Muscle layer of colon (tissue), 2 donors: ENCODE data around the gene GPC5.

Source experiments
- H3K27ac ChIP-seq: one replicate; pipeline ENCODE4 v1.7.0; 2013; ENCODE audit warnings: low read depth, mild to moderate bottlenecking, low read length, moderate library complexity
- H3K27me3 ChIP-seq, 2 donors: one replicate each; pipeline ENCODE4 v1.7.0; 2013; ENCODE audit warnings: low read length in 2 of 2, mild to moderate bottlenecking in 2 of 2; ENCODE audit not compliant: insufficient read depth in 2 of 2, control insufficient read depth in 1 of 2
- H3K36me3 ChIP-seq: one replicate; pipeline ENCODE4 v1.7.0; 2013; ENCODE audit warnings: mild to moderate bottlenecking, low read length; ENCODE audit not compliant: insufficient read depth
- H3K4me1 ChIP-seq: one replicate; pipeline ENCODE4 v1.7.0; 2013; ENCODE audit warnings: mild to moderate bottlenecking, low read length; ENCODE audit not compliant: insufficient read depth
- H3K4me3 ChIP-seq, 2 donors: one replicate each; pipeline ENCODE4 v1.7.0; 2013; ENCODE audit warnings: low read length in 2 of 2, low read depth in 1 of 2, mild to moderate bottlenecking in 1 of 2, moderate library complexity in 1 of 2
- H3K9ac ChIP-seq: one replicate; pipeline ENCODE4 v1.7.0; 2013; ENCODE audit warnings: low read length
- H3K9me3 ChIP-seq: one replicate; pipeline ENCODE4 v1.7.0; 2013; ENCODE audit warnings: mild to moderate bottlenecking, low read length
- donor health status: abdominal sarcoma.
- donor health status: Adenocarcinoma of cecum.

The GPC5 gene

DNA sequence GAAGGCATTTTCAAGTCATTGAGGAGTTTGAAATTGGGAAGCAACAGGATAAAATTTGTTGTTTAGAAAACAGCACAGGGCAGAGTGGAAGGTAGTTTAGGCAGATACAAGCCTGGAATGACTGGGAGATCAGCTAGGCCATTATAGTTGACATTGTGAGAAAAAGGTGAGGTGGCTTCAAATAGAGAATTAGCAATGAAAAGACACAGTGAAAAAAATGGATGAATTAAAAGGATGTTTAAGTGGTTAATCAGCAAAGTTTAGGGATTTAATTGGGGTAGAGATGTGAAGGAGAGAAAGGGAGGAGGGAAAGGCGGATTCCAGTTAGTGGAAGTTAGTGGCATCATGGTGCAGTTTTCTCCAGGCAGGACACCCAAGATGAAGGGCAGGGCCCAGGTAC, 1257.7 kb downstream of the GPC5 start:
- no peaks in the 10 kb centered on the region for H3K36me3 ChIP-seq
- H3K27ac ChIP-seq, result no peak overlapping the region
- no peak overlapping the region for H3K9ac ChIP-seq
- H3K27me3 ChIP-seq, result no peaks in the 10 kb centered on the region
- H3K4me3 ChIP-seq, result no peak overlapping the region
- no peaks in the 10 kb centered on the region for H3K9me3 ChIP-seq
- H3K4me1 ChIP-seq, result no peaks in the 10 kb centered on the region

DNA sequence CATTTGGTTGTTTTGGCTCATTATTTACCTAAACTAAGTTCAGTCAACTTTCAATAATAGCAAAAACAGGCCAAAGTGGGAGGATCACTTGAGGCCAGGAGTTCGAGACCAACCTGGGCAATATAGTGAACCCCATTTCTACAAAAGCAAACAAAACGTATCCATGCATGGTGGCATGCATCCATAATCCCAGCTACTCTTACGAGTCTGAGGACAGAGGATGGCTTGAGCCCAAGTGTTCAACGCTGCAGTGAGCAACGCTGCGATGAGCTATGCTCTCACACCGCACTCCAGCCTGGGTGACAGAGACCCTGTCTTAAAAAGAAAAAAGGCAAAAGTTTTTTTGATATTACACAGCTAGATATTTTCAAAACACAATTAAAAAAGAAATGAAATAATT, 1258.2 kb downstream of the GPC5 start:
- Histone ChIP-seq H3K4me1 (no peaks in the 10 kb centered on the region), H3K4me3 (no peak overlapping the region), H3K27ac (no peak overlapping the region), H3K9ac (no peak overlapping the region), H3K9me3 (no peaks in the 10 kb centered on the region), H3K27me3 (no peaks in the 10 kb centered on the region), H3K36me3 (no peaks in the 10 kb centered on the region)

GRCh38 chr13:92657565-92657964, 1259.1 kb downstream of the GPC5 start:
- Histone ChIP-seq H3K9ac (no peak overlapping the region), H3K4me3 (no peak overlapping the region), H3K4me1 (no peaks in the 10 kb centered on the region), H3K9me3 (no peaks in the 10 kb centered on the region), H3K36me3 (no peaks in the 10 kb centered on the region), H3K27me3 (no peaks in the 10 kb centered on the region), H3K27ac (no peak overlapping the region)

DNA sequence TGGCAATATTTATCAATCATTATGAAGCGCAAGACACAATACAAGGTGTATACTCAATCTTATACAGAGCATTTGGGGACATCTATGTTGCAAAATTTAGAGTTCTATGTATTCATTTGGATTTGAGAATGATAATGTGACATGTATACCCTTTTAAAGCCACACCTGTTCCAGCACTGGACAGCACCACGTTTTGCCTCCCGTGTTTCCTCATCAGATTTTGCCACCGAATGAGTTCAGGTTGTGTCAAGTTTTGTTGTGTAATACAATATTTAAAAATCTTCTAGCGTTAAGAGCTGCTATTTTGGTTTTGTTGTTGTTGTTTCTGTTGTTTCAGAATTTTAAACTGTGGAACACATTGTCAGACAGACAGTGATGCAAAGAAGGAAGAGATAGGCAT, 1259.9 kb downstream of the GPC5 start:
- Histone ChIP-seq H3K4me3 (no peak overlapping the region), H3K4me1 (no peaks in the 10 kb centered on the region), H3K36me3 (no peaks in the 10 kb centered on the region), H3K27me3 (no peaks in the 10 kb centered on the region), H3K27ac (no peak overlapping the region), H3K9me3 (no peaks in the 10 kb centered on the region), H3K9ac (no peak overlapping the region)

DNA sequence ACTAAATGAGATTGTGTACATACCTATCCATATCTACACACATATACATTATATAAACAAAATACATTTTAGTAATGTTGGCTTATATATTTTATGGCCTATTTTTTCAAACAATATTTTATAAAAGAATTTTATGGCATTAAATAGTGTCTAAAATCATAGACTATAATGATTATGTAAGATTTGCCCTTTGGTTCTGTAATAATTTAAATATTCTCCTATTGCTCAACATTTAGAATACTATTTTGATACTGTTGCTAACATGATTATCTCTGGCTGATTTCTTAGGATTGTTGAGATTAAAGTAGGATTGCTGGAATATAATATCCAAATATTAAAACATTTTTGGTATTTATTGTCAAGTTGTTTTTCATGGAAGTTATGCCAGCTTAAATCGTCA, 1263.0 kb downstream of the GPC5 start:
- Histone ChIP-seq H3K36me3 (no peaks in the 10 kb centered on the region), H3K27ac (no peak overlapping the region), H3K9ac (no peak overlapping the region), H3K9me3 (no peaks in the 10 kb centered on the region), H3K27me3 (no peaks in the 10 kb centered on the region), H3K4me1 (no peaks in the 10 kb centered on the region), H3K4me3 (no peak overlapping the region)

DNA sequence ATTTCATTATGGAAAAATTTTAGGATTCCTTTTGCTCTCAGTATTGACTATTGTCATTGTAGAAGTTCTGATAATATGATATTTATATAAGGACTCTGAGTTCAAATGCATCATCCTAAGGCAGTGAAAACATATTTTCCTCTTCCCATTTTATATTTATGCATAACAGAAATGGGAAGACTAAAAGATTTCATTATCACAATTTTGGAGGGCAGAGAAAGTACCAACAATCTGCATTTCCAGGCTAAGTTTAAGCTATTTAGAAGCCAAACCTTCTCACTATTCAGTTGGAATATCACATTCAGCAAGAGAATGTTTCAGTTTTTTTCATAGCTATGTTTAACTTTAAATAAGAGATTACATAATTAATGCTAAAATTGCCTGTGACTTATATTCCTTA, 1269.7 kb downstream of the GPC5 start:
- H3K27ac ChIP-seq, result no peak overlapping the region
- H3K4me1 ChIP-seq, result no peaks in the 10 kb centered on the region
- H3K36me3 ChIP-seq, result no peaks in the 10 kb centered on the region
- no peaks in the 10 kb centered on the region for H3K27me3 ChIP-seq
- no peak overlapping the region for H3K4me3 ChIP-seq
- H3K9me3 ChIP-seq, result no peaks in the 10 kb centered on the region
- H3K9ac ChIP-seq, result no peak overlapping the region

- H3K4me1 ChIP-seq, result no peaks in the 10 kb centered on the region
- H3K9me3 ChIP-seq, result no peaks in the 10 kb centered on the region
- H3K36me3 ChIP-seq, result no peaks in the 10 kb centered on the region
- no peak overlapping the region for H3K4me3 ChIP-seq
- H3K9ac ChIP-seq, result no peak overlapping the region
- H3K27ac ChIP-seq, result no peak overlapping the region
- no peaks in the 10 kb centered on the region for H3K27me3 ChIP-seq
These were observed 1271.7 kb downstream of the GPC5 start for GRCh38 chr13:92670096-92670495.

- no peaks in the 10 kb centered on the region for H3K4me1 ChIP-seq
- H3K36me3 ChIP-seq, result no peaks in the 10 kb centered on the region
These were observed 1273.4 kb downstream of the GPC5 start for GRCh38 chr13:92671821-92672220.

DNA sequence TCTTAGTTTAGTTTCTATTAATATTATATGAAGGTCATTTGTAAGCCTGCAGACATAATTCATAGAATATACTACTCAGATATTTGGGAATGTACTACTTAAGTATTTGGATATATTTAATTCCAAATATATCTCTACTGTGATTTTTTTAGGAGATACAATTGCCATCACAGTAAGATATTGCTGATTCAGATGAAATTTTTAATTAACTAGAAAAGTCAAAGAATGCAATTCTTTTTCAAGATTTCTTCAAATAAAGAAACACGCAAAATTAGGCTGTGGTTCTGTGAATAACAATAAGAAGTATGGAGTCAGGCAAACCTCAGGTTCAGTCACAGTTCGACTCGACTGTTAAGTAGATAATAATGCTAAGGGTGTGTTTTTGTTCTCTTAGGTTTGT, 1277.8 kb downstream of the GPC5 start:
- no peak overlapping the region for H3K9ac ChIP-seq
- no peak overlapping the region for H3K4me3 ChIP-seq
- H3K27ac ChIP-seq, result no peak overlapping the region
- H3K36me3 ChIP-seq, result no peaks in the 10 kb centered on the region
- no peaks in the 10 kb centered on the region for H3K27me3 ChIP-seq
- H3K4me1 ChIP-seq, result no peaks in the 10 kb centered on the region
- H3K9me3 ChIP-seq, result no peaks in the 10 kb centered on the region

More at GRCh38 chr13:92671821-92672220, 1273.4 kb downstream of the GPC5 start:
- no peak overlapping the region for H3K9ac ChIP-seq
- no peak overlapping the region for H3K27ac ChIP-seq
- H3K27me3 ChIP-seq, result no peaks in the 10 kb centered on the region
- H3K9me3 ChIP-seq, result no peaks in the 10 kb centered on the region
- H3K4me3 ChIP-seq, result no peak overlapping the region

GRCh38 chr13:92677571-92677970, 1279.2 kb downstream of the GPC5 start:
- H3K27ac ChIP-seq, result no peak overlapping the region
- no peaks in the 10 kb centered on the region for H3K36me3 ChIP-seq
- H3K4me3 ChIP-seq, result no peak overlapping the region
- H3K4me1 ChIP-seq, result no peaks in the 10 kb centered on the region
- H3K9me3 ChIP-seq, result no peaks in the 10 kb centered on the region
- no peak overlapping the region for H3K9ac ChIP-seq
- H3K27me3 ChIP-seq, result no peaks in the 10 kb centered on the region

DNA sequence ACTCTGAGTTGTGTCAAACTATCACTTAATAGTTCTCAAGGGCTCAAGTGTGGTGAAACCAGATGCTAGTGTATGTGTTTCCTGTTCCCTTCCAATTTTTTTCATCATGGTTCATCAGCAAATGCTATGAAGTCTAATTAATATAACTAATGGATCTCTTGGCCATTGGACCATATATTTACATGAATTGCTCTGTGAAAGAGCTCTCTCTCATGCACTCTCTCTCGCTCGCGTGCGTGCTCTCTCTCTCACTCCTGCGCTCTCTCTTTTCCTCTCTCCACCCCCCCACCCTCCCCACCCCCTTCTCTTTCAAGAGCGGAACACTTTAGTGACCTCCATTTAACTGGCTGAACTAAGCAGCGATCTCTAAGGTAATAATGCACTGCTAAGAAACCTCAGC, 1281.2 kb downstream of the GPC5 start:
- Histone ChIP-seq H3K4me3 (no peak overlapping the region), H3K36me3 (no peaks in the 10 kb centered on the region), H3K9me3 (no peaks in the 10 kb centered on the region), H3K4me1 (no peaks in the 10 kb centered on the region), H3K27ac (no peak overlapping the region), H3K27me3 (no peaks in the 10 kb centered on the region), H3K9ac (no peak overlapping the region)

GRCh38 chr13:92681239-92681638, 1282.8 kb downstream of the GPC5 start:
- Histone ChIP-seq H3K27ac (no peak overlapping the region), H3K27me3 (no peaks in the 10 kb centered on the region), H3K36me3 (no peaks in the 10 kb centered on the region), H3K9ac (no peak overlapping the region), H3K4me1 (no peaks in the 10 kb centered on the region), H3K9me3 (no peaks in the 10 kb centered on the region), H3K4me3 (no peak overlapping the region)
